IPS-18a (cell line): ENCODE data around the gene DOCK9.
"Not testable (repeated sequence)": the region's sequence is repeated elsewhere in the genome, so short reads cannot be mapped to it uniquely, and the experiment has no call there.

ENCODE experiments used
- H3K27ac ChIP-seq: one replicate; pipeline ENCODE4 v1.5.1; 2013; ENCODE audit warnings: low read length
- H3K27me3 ChIP-seq: one replicate; pipeline ENCODE4 v1.6.1; 2013; ENCODE audit warnings: mild to moderate bottlenecking, low read length; ENCODE audit not compliant: control insufficient read depth, insufficient read depth
- H3K36me3 ChIP-seq: one replicate; pipeline ENCODE4 v1.6.1; 2013; ENCODE audit warnings: low read depth, low read length; ENCODE audit not compliant: control insufficient read depth
- H3K4me1 ChIP-seq: one replicate; pipeline ENCODE4 v1.6.1; 2013; ENCODE audit warnings: low read depth, low read length; ENCODE audit not compliant: control insufficient read depth
- H3K4me3 ChIP-seq: one replicate; pipeline ENCODE4 v1.5.1; 2013; ENCODE audit warnings: low read length
- H3K9ac ChIP-seq: one replicate; pipeline ENCODE4 v1.6.1; 2013; ENCODE audit warnings: mild to moderate bottlenecking, low read length, moderate library complexity
- H3K9me3 ChIP-seq: one replicate; pipeline ENCODE4 v1.6.1; 2013; ENCODE audit warnings: low read depth, low read length; ENCODE audit not compliant: control insufficient read depth

The DOCK9 gene

GRCh38 chr13:98824376-98825160 lies 153.3 kb downstream of the DOCK9 start:
- H3K4me1 ChIP-seq: peaks cover 37% of the 10 kb centered on the region
- no peaks in the 10 kb centered on the region for H3K27me3 ChIP-seq
- no peak overlapping the region for H3K4me3 ChIP-seq
- H3K9me3 ChIP-seq: no peaks in the 10 kb centered on the region
- no peaks in the 10 kb centered on the region for H3K36me3 ChIP-seq
- H3K27ac ChIP-seq: no peak overlapping the region
- no peak overlapping the region for H3K9ac ChIP-seq

- H3K9me3 ChIP-seq: no peaks in the 10 kb centered on the region
- no peaks in the 10 kb centered on the region for H3K36me3 ChIP-seq
- no peak overlapping the region for H3K4me3 ChIP-seq
- H3K27me3 ChIP-seq: no peaks in the 10 kb centered on the region
- H3K4me1 ChIP-seq: peaks cover 37% of the 10 kb centered on the region
- no peak overlapping the region for H3K27ac ChIP-seq
- H3K9ac ChIP-seq: no peak overlapping the region
These were observed 154.4 kb downstream of the DOCK9 start for GRCh38 chr13:98823442-98823841.

GRCh38 chr13:98822225-98822606 lies 155.6 kb downstream of the DOCK9 start:
- H3K4me3 ChIP-seq: no peak overlapping the region
- no peaks in the 10 kb centered on the region for H3K27me3 ChIP-seq
- no peaks in the 10 kb centered on the region for H3K36me3 ChIP-seq
- no peak overlapping the region for H3K27ac ChIP-seq
- peaks cover 33% of the 10 kb centered on the region for H3K4me1 ChIP-seq
- H3K9me3 ChIP-seq: no peaks in the 10 kb centered on the region
- H3K9ac ChIP-seq: no peak overlapping the region

- H3K27me3 ChIP-seq: no peaks in the 10 kb centered on the region
- H3K27ac ChIP-seq: peak overlapping the region; percentile 81
- H3K9me3 ChIP-seq: no peaks in the 10 kb centered on the region
- H3K4me3 ChIP-seq: no peak overlapping the region
- H3K4me1 ChIP-seq: peaks cover 28% of the 10 kb centered on the region
- H3K36me3 ChIP-seq: no peaks in the 10 kb centered on the region
- no peak overlapping the region for H3K9ac ChIP-seq
These were observed 156.3 kb downstream of the DOCK9 start for GRCh38 chr13:98821372-98822224.

- no peak overlapping the region for H3K9ac ChIP-seq
- H3K27ac ChIP-seq: peak overlapping the region; percentile 81
- no peaks in the 10 kb centered on the region for H3K27me3 ChIP-seq
- no peaks in the 10 kb centered on the region for H3K9me3 ChIP-seq
- no peak overlapping the region for H3K4me3 ChIP-seq
- H3K36me3 ChIP-seq: no peaks in the 10 kb centered on the region
- peaks cover 21% of the 10 kb centered on the region for H3K4me1 ChIP-seq
These were observed 157.0 kb downstream of the DOCK9 start for GRCh38 chr13:98820744-98821371.

- H3K27me3 ChIP-seq: no peaks in the 10 kb centered on the region
- no peak overlapping the region for H3K4me3 ChIP-seq
- H3K9ac ChIP-seq: no peak overlapping the region
- H3K36me3 ChIP-seq: no peaks in the 10 kb centered on the region
- no peak overlapping the region for H3K27ac ChIP-seq
- no peaks in the 10 kb centered on the region for H3K9me3 ChIP-seq
- peaks cover 15% of the 10 kb centered on the region for H3K4me1 ChIP-seq
These were observed 157.6 kb downstream of the DOCK9 start for GRCh38 chr13:98820300-98820699.

GRCh38 chr13:98819382-98820010 lies 158.4 kb downstream of the DOCK9 start:
- Histone ChIP-seq H3K36me3 (no peaks in the 10 kb centered on the region), H3K27me3 (no peaks in the 10 kb centered on the region), H3K9ac (no peak overlapping the region), H3K4me1 (peaks cover 12% of the 10 kb centered on the region), H3K9me3 (no peaks in the 10 kb centered on the region), H3K4me3 (no peak overlapping the region), H3K27ac (no peak overlapping the region)

GRCh38 chr13:98816406-98816805 lies 161.5 kb downstream of the DOCK9 start:
- no peaks in the 10 kb centered on the region for H3K9me3 ChIP-seq
- no peak overlapping the region for H3K9ac ChIP-seq
- H3K27ac ChIP-seq: no peak overlapping the region
- no peaks in the 10 kb centered on the region for H3K27me3 ChIP-seq
- H3K36me3 ChIP-seq: no peaks in the 10 kb centered on the region
- H3K4me1 ChIP-seq: peaks cover 5% of the 10 kb centered on the region
- no peak overlapping the region for H3K4me3 ChIP-seq

GRCh38 chr13:98813993-98814392 lies 163.9 kb downstream of the DOCK9 start:
- no peaks in the 10 kb centered on the region for H3K9me3 ChIP-seq
- no peaks in the 10 kb centered on the region for H3K27me3 ChIP-seq
- no peak overlapping the region for H3K4me3 ChIP-seq
- no peak overlapping the region for H3K9ac ChIP-seq
- no peaks in the 10 kb centered on the region for H3K4me1 ChIP-seq
- H3K27ac ChIP-seq: no peak overlapping the region
- H3K36me3 ChIP-seq: no peaks in the 10 kb centered on the region

- not testable (repeated sequence) for H3K4me1 ChIP-seq, H3K4me3 ChIP-seq, H3K27ac ChIP-seq, H3K36me3 ChIP-seq, H3K9ac ChIP-seq, H3K27me3 ChIP-seq, H3K9me3 ChIP-seq
These were observed 165.6 kb downstream of the DOCK9 start for GRCh38 chr13:98812186-98812790.

GRCh38 chr13:98810746-98811145 lies 167.1 kb downstream of the DOCK9 start:
- no peak overlapping the region for H3K27ac ChIP-seq
- H3K9me3 ChIP-seq: no peaks in the 10 kb centered on the region
- peaks cover 10% of the 10 kb centered on the region for H3K4me1 ChIP-seq
- no peak overlapping the region for H3K4me3 ChIP-seq
- no peak overlapping the region for H3K9ac ChIP-seq
- H3K36me3 ChIP-seq: no peaks in the 10 kb centered on the region
- H3K27me3 ChIP-seq: no peaks in the 10 kb centered on the region
